HG02610 (cell line): ENCODE measurements around the gene KDM5D.

Experiments used
- ATAC-seq: cut with Tn5 transposase; IDR thresholded peaks from one replicate; pipeline ENCODE4 v1.9.1; 2021; ENCODE audit warnings: mild to moderate bottlenecking, moderate library complexity; ENCODE audit not compliant: unreplicated experiment

KDM5D gene

DNA sequence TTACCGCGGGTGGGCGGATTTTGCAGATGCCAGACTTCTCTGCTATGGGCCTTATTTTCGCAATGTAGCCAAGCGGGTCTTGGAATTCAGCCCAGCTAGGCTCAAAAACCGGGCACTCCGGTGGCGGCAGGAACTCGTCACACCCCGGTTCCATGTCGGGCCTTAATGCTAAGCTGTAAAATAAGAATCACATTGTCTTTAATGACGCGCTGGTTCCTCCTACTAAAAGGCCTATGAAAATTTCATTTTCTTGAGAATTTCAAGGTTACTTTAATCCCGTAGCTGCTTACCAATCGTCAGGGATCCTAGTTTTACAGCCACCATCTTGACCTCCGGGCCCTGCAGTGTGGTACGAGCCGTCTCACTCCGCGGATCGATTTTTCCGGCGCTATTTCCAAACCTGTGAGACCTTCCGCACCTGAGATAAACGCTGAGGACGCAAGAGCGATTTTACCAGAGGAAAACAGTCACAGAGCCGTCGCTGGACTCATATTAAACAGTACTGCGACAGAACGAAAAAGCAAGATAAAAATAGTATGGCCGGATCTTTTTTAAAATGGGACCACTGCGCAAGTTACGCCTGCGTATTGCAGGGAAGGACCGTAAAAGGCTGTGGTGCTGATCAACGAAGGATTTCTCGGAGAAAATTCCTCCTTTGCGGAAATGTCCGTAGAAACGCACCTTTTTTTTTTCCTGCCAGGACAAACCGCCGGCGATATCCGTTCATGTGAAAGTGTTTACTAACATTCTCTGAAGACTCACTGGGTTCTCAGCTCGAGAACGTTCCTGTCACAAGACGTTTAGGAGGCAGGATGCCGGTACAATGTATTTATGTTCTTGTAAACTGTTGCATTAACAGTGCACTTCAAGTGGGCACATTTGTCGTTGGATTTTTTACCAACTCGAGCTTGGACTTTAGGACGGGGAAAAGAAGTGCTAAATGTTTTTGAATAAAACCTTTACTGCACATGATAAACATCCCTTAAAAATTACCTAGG is at the start of gene KDM5D:
TSS of gene KDM5D (minus strand) at position 346 of the 998 bp plus-strand sequence. CDS start at position 154, 192 bp downstream.
- ATAC-seq = peak; percentile 78

DNA sequence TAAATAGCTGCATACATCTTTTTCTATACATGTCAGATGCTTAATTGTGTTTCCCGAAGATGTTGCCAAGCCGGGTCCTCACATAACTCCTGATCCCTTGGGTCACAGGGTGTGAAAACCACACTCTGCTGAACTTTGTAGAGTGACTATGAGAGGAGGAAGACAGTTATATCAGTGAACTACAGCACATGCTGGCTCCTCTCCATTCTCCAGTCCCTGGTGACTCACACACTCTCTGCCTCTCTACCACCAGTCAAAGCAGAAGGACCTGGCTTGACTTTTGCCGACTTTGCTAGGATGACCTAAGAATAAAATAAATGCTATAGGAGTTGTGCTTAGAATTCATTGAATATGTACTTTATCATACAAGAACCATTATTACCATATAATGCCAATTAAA is 23.8 kb upstream of the KDM5D start:
- no peak for ATAC-seq

- ATAC-seq = no peak
These were observed 1.2 kb downstream of the KDM5D start for GRCh38 chrY:19743331-19743730.

DNA sequence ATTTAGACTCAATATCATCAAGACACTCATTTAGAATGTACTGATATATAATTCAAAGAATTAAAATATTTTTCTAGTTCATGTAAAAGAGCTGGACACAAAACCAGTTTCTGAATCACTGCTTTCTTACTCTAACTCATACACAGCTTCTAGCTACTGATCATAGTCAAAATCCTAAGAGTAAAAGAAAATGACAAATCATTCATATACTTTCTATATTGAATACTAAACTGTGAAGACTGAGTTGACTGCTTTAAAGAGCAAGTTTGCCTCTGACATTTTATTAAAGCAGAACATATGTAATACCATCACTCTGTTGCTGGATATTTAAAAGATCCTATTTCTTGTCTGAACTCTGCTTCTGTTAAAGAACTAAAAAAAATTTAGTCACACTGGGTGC is 2.4 kb downstream of the KDM5D start:
- ATAC-seq = no peak

GRCh38 chrY:19734425-19734824 is 10.1 kb downstream of the KDM5D start:
- no peak for ATAC-seq

DNA sequence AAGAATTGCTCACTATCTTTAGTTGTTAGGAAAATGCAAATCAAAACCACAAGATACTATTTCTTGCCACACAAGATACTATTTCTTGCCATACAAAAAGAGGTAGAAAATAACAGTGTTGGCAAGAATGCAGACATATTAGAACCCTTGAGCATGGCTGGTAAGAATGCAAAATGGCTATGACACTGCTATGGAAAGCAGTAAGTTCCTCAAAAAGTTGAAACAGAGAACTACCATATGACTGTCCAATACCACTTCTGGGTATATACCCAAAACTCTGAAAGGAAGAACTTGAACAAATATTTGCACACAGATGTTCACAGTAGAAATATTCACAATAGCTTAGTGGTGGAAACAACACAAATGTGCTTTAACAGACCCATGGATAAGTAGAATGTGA is 26.6 kb downstream of the KDM5D start:
- ATAC-seq = peak; percentile 94

GRCh38 chrY:19717146-19717545 is 27.4 kb downstream of the KDM5D start:
- no peak for ATAC-seq

GRCh38 chrY:19715226-19715625 is 29.3 kb downstream of the KDM5D start:
- no peak for ATAC-seq

DNA sequence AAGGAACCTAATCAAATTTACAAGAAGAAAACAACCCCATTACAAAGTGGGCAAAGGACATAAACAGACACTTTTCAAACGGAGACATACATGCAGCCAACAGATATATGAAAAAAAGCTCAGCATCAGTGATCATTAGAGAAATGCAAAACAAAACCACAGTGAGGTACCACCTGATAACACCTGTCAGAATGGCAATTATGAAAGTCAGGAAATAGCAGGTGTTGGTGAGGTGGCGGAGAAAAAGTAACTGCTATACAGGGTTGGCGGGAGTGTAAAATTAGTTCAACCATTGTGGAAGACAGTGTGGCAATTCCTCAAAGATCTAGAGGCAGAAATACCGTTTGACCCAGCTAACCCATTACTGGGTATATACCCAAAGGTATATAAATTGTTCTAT is 31.1 kb downstream of the KDM5D start:
- no peak for ATAC-seq

DNA sequence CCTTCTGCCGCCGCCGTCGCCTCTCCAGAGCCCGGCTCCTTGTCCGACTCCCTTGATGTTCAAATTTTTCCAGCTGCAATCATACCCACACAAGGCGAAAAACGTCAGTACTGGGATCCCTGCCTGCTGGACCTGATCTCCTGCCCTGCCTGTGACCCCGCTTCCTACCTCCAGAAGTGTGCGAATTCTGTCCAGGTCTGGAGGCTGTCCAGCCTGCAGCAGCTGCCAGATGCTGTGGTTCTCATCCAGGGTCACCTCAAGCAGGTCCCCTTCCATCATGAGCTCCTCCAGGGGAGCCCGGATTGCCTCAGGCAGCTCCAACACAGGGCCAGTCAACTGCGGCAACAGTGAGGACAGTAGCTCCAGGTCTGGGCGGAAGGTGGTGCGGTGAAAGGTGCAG is 38.3 kb downstream of the KDM5D start:
- no peak for ATAC-seq

DNA sequence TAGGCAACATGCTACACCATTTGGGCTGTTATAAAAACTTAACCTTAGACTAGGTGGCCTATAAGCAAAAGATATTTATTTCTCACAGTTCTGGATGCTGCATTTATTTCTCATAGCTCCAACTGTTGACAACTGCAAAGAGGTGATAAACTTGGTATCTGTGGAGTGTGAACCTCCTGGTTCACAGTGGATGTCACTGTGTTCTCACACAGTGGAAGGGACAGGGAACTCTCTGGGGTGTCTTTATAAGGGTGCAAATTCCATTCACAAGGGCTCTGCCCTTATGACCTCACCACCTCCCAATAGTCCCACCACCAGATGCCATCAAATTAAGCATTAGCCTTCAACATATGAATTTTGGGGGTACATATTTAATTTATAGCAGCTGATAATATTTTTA is 46.0 kb downstream of the KDM5D start:
- no peak for ATAC-seq

GRCh38 chrY:19680821-19681220 is 63.7 kb downstream of the KDM5D start:
- no peak for ATAC-seq
